ENCODE results near the gene DYSF. TPM values are rescaled to one million over a fixed set of nuclear protein-coding genes. Genes with fewer than 3 reads are reported as not detected.

The DYSF gene
- total and polyA plus RNA-seq, 9 donors: 2.3 to 16.5 (median 5.1) TPM

DNA sequence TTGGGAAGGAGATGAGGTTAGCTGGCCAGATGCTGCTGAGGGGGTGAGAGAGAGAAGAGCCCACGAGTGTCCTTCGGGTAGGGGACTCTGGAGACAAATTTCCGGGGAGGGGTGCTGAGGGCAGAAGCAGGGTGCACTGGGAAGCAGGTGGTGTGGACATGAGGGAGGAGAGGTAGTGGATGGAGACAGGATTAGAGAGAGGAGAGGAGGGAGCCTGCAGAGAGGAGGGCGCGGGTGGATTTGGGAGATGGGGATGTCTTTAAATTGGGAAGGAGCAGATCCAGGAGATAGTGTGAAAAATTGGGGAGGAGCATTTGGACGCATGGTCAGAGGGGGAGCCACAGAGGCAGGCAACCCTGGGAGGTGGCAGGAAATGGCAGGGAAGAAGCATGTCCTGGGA is 154.7 kb downstream of the DYSF start:
- Histone ChIP-seq H3K27ac (no peak overlapping the region), H3K36me3 (no peaks in the 10 kb centered on the region), H3K27me3 (no peaks in the 10 kb centered on the region), H3K4me3 (no peak overlapping the region), H3K4me1 (ENCODE audit: insufficient read depth) (no peaks in the 10 kb centered on the region), H3K9me3 (no peaks in the 10 kb centered on the region)
- TF ChIP-seq, protein P1, sequence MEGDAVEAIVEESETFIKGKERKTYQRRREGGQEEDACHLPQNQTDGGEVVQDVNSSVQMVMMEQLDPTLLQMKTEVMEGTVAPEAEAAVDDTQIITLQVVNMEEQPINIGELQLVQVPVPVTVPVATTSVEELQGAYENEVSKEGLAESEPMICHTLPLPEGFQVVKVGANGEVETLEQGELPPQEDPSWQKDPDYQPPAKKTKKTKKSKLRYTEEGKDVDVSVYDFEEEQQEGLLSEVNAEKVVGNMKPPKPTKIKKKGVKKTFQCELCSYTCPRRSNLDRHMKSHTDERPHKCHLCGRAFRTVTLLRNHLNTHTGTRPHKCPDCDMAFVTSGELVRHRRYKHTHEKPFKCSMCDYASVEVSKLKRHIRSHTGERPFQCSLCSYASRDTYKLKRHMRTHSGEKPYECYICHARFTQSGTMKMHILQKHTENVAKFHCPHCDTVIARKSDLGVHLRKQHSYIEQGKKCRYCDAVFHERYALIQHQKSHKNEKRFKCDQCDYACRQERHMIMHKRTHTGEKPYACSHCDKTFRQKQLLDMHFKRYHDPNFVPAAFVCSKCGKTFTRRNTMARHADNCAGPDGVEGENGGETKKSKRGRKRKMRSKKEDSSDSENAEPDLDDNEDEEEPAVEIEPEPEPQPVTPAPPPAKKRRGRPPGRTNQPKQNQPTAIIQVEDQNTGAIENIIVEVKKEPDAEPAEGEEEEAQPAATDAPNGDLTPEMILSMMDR (IDR thresholded peaks at IDR 0.05): no peak
- no peak for TF ChIP-seq EP300 (IDR thresholded peaks at IDR 0.05)
- no peak for TF ChIP-seq POLR2A (IDR thresholded peaks at IDR 0.05)
- intact Hi-C loops (cut with DNase I): loop anchor here in 1 of 4 donors (10.0 kb wide), 1 partner anchor 547 kb away; no protein-coding TSS in a partner anchor
- DNase-seq: peak in 3 of 5 donors; percentile 1 to 7 (median 5)
- WGBS, 3 donors: 70 to 80% (median 73%) methylated on average over 6 of the region's 6 CpGs

DNA sequence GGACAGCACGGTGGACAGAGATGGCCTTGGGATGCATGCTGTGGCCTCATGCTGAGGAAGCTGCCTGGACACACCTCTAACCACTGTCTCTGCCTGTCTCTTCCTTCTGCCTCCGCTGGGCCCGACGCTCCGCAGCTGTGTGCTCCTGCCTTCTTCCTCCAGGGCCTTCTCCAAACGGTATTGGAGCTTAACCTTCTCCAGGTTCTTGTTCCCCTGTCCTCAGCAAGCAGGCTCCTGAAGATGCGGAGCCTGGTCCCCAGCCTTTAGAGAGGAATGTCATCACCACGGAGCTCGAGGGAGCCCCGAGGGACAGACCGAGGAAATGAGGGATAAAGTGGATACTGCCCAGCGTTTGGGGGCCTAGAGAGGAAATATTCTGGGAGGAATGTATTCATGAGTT is 155.1 kb downstream of the DYSF start:
- Histone ChIP-seq H3K27ac (no peak overlapping the region), H3K4me1 (ENCODE audit: insufficient read depth) (no peaks in the 10 kb centered on the region), H3K27me3 (no peaks in the 10 kb centered on the region), H3K36me3 (no peaks in the 10 kb centered on the region), H3K9me3 (no peaks in the 10 kb centered on the region), H3K4me3 (no peak overlapping the region)
- 61 to 68% (median 63%) methylated on average over 12 of the region's 12 CpGs for WGBS, 3 donors
- intact Hi-C loops (cut with DNase I): loop anchor here in 1 of 4 donors (10.0 kb wide), 1 partner anchor 546 kb away; no protein-coding TSS in a partner anchor
- no peak for TF ChIP-seq POLR2A (IDR thresholded peaks at IDR 0.05)
- no peak for TF ChIP-seq EP300 (IDR thresholded peaks at IDR 0.05)
- TF ChIP-seq, protein P1 (IDR thresholded peaks at IDR 0.05): no peak
- DNase-seq: peak in 3 of 5 donors; percentile 0 to 8 (median 4)

DNA sequence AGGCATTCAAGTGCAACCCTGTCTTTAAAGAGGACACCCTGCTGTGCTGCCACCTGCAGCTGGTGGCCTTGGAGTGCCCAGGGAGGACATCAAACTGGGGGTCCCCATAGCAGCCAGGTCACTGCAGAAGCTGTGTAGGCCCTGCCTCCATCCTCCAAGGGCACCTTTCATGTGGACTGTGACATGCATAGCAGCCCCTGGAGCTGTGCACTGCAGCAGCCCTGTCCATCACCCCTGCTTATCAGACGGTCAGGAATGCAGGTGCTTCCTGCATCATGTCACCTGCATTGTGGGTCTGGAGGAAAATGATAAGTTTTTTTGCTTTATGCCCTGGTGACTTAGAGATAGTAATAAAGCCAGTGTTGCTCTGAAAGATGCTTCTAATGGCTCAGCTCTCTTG is 155.7 kb downstream of the DYSF start:
- no peaks in the 10 kb centered on the region for H3K9me3 ChIP-seq
- H3K4me3 ChIP-seq: no peak overlapping the region
- DNase-seq: peak in 2 of 5 donors; percentile 2 to 8
- H3K27ac ChIP-seq: no peak overlapping the region
- H3K36me3 ChIP-seq: no peaks in the 10 kb centered on the region
- H3K4me1 ChIP-seq (ENCODE audit: insufficient read depth): no peaks in the 10 kb centered on the region
- TF ChIP-seq, protein P1 (IDR thresholded peaks at IDR 0.05): no peak
- H3K27me3 ChIP-seq: no peaks in the 10 kb centered on the region
- intact Hi-C loops (cut with DNase I): loop anchor here in 1 of 4 donors (10.0 kb wide), 1 partner anchor 546 kb away; no protein-coding TSS in a partner anchor
- WGBS, 3 donors: 10 to 36% (median 21%) methylated on average over 1 of the region's 1 CpG

DNA sequence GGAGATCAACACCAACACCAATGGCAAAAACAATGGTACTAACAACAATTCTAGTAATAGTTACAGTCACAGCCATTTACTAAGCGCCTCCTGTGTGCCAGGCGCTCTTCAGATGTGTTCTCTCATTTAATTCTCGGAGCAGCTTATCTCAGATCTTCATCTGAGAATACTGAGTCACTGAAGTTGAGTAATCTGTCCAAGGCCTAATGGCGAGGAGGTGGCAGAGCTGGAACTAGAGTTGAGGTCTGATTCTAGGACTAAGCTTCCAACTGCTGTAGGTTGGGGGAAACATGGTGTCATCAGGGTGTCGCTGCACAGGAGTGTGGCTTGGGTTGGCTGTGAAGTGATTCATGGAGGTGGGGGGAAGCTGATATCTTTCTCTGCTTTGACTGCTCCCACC is 156.1 kb downstream of the DYSF start:
- Histone ChIP-seq H3K27ac (no peak overlapping the region), H3K27me3 (no peaks in the 10 kb centered on the region), H3K36me3 (no peaks in the 10 kb centered on the region), H3K4me1 (ENCODE audit: insufficient read depth) (no peaks in the 10 kb centered on the region), H3K4me3 (no peak overlapping the region), H3K9me3 (no peaks in the 10 kb centered on the region)
- no peak for TF ChIP-seq EP300 (IDR thresholded peaks at IDR 0.05)
- TF ChIP-seq, protein P1 (IDR thresholded peaks at IDR 0.05): no peak
- TF ChIP-seq POLR2A (IDR thresholded peaks at IDR 0.05): no peak
- WGBS, 3 donors: 85 to 90% (median 87%) methylated on average over 5 of the region's 5 CpGs
- intact Hi-C loops (cut with DNase I): loop anchor here in 1 of 4 donors (10.0 kb wide), 1 partner anchor 545 kb away; no protein-coding TSS in a partner anchor
- DNase-seq: peak in 1 of 5 donors; percentile 1
